Peyer's patch (tissue), 4 donors: Measurements from ENCODE around the gene CHID1.

Experiments used
- CTCF ChIP-seq, 6 experiments: fragments of 450-650 bp in 4 of 6; fragments of 200-600 bp in 2 of 6; sonication (generic) in 1 of 6; IDR thresholded peaks; one replicate each; pipeline ENCODE4 v1.5.1; 2017 to 2019; ENCODE audit warnings: antibody characterized with exemption in 6 of 6, mild to moderate bottlenecking in 3 of 6, moderate library complexity in 1 of 6
- POLR2A ChIP-seq, 2 donors: fragments of 450-650 bp; IDR thresholded peaks; one replicate each; pipeline ENCODE4 v1.5.1; 2017; ENCODE audit warnings: antibody characterized with exemption in 2 of 2, mild to moderate bottlenecking in 2 of 2, moderate library complexity in 2 of 2

GRCh38 chr11:924406-925157 lies 14.0 kb upstream of the CHID1 start:
- TF ChIP-seq CTCF (IDR thresholded peaks at IDR 0.05) (no peak), POLR2A (IDR thresholded peaks at IDR 0.05) (no peak)
